ENCODE data around the gene ATG7.
"Not testable (repeated sequence)": the region's sequence is repeated elsewhere in the genome, so short reads cannot be mapped to it uniquely, and the experiment has no call there.

The ATG7 gene

GRCh38 chr3:11467875-11468274, 195.7 kb downstream of the ATG7 start:
- DNase-seq (ENCODE audit: low read depth) = no peak

- DNase-seq (ENCODE audit: low read depth) = no peak
Observed at GRCh38 chr3:11470031-11470853, 198.0 kb downstream of the ATG7 start.

GRCh38 chr3:11475324-11475723, 203.1 kb downstream of the ATG7 start:
- DNase-seq (ENCODE audit: low read depth) = no peak

- DNase-seq (ENCODE audit: low read depth) = no peak
Observed at GRCh38 chr3:11476735-11477144, 204.5 kb downstream of the ATG7 start.

GRCh38 chr3:11477407-11477911, 205.3 kb downstream of the ATG7 start:
- DNase-seq (ENCODE audit: low read depth) = no peak

GRCh38 chr3:11478167-11478566, 206.0 kb downstream of the ATG7 start:
- no peak for DNase-seq (ENCODE audit: low read depth)

- no peak for DNase-seq (ENCODE audit: low read depth)
Observed at GRCh38 chr3:11479221-11479620, 207.0 kb downstream of the ATG7 start.

- no peak for DNase-seq (ENCODE audit: low read depth)
Observed at GRCh38 chr3:11480663-11481298, 208.6 kb downstream of the ATG7 start.

GRCh38 chr3:11481556-11481955, 209.4 kb downstream of the ATG7 start:
- no peak for DNase-seq (ENCODE audit: low read depth)

- no peak for DNase-seq (ENCODE audit: low read depth)
Observed at GRCh38 chr3:11482021-11482420, 209.8 kb downstream of the ATG7 start.

GRCh38 chr3:11488356-11488755, 216.2 kb downstream of the ATG7 start:
- not testable (repeated sequence) for DNase-seq (ENCODE audit: low read depth)

GRCh38 chr3:11494131-11494916, 222.1 kb downstream of the ATG7 start:
- DNase-seq (ENCODE audit: low read depth) = no peak

GRCh38 chr3:11495948-11496557, 223.9 kb downstream of the ATG7 start:
- DNase-seq (ENCODE audit: low read depth) = no peak

GRCh38 chr3:11498177-11498576, 226.0 kb downstream of the ATG7 start:
- no peak for DNase-seq (ENCODE audit: low read depth)

GRCh38 chr3:11498646-11499045, 226.4 kb downstream of the ATG7 start:
- no peak for DNase-seq (ENCODE audit: low read depth)

GRCh38 chr3:11499144-11499543, 226.9 kb downstream of the ATG7 start:
- DNase-seq (ENCODE audit: low read depth) = no peak

- DNase-seq (ENCODE audit: low read depth) = not testable (repeated sequence)
Observed at GRCh38 chr3:11502413-11502812, 230.2 kb downstream of the ATG7 start.

GRCh38 chr3:11507719-11508118, 235.5 kb downstream of the ATG7 start:
- DNase-seq (ENCODE audit: low read depth) = no peak

GRCh38 chr3:11508346-11509172, 236.4 kb downstream of the ATG7 start:
- DNase-seq (ENCODE audit: low read depth) = no peak

- no peak for DNase-seq (ENCODE audit: low read depth)
Observed at GRCh38 chr3:11509173-11510000, 237.2 kb downstream of the ATG7 start.
